Common myeloid progenitor, CD34-positive (primary cell): Measurements from ENCODE around the gene MIA2. TPM values are rescaled to one million over a fixed set of nuclear protein-coding genes. Genes with fewer than 3 reads are reported as not detected.
"Not testable (repeated sequence)": the region's sequence is repeated elsewhere in the genome, so short reads cannot be mapped to it uniquely, and the experiment has no call there.

Source experiments
- CTCF ChIA-PET: fragments of 350-600 bp; sonication (Branson Sonifier 250); formaldehyde crosslinking; loops from one replicate; lab custom pipeline; 2021; ENCODE audit warnings: antibody characterized with exemption; lab: Charles Lee
- POLR2A ChIA-PET: fragments of 350-600 bp; sonication (Branson Sonifier 250); formaldehyde crosslinking; loops from one replicate; lab custom pipeline; 2021; ENCODE audit warnings: antibody characterized with exemption; lab: Charles Lee
- DNase-seq, 3 donors: peaks; one replicate each; pipeline versions ENCODE4 v3.0.0 to v3.0.0-alpha.2; 2013
- H3K27ac ChIP-seq, 2 experiments: 1 replicate in 1 of 2; 2 replicates in 1 of 2; pipeline ENCODE4 v1.7.0; 2013; ENCODE audit warnings: inconsistent platforms in 2 of 2, low read length in 2 of 2, mild to moderate bottlenecking in 2 of 2, low read depth in 1 of 2, moderate library complexity in 1 of 2; ENCODE audit not compliant: severe bottlenecking in 2 of 2, insufficient read depth in 1 of 2, poor library complexity in 1 of 2
- H3K27me3 ChIP-seq, 5 experiments: replicated peaks in 2 of 5; 1 replicate in 3 of 5; 2 replicates in 2 of 5; pipeline versions ENCODE4 v1.6.1 to v1.7.0; 2013; ENCODE audit warnings: low read length in 4 of 5, mild to moderate bottlenecking in 2 of 5, moderate library complexity in 2 of 5, inconsistent platforms in 1 of 5; ENCODE audit not compliant: insufficient read depth in 5 of 5, control insufficient read depth in 4 of 5
- H3K36me3 ChIP-seq, 4 experiments: 1 replicate in 2 of 4; 2 replicates in 2 of 4; pipeline versions ENCODE4 v1.6.1 to v1.7.0; 2013; ENCODE audit warnings: low read length in 3 of 4, control low read depth in 1 of 4, mild to moderate bottlenecking in 1 of 4; ENCODE audit not compliant: control insufficient read depth in 4 of 4, insufficient read depth in 4 of 4
- H3K4me1 ChIP-seq, 4 experiments: 1 replicate in 3 of 4; 2 replicates in 1 of 4; pipeline versions ENCODE4 v1.6.1 to v1.7.1; 2013; ENCODE audit warnings: low read length in 3 of 4, mild to moderate bottlenecking in 3 of 4, control low read depth in 1 of 4, inconsistent platforms in 1 of 4, moderate library complexity in 1 of 4; ENCODE audit not compliant: control insufficient read depth in 4 of 4, insufficient read depth in 4 of 4; ENCODE audit errors: control extremely low read depth in 1 of 4
- H3K4me3 ChIP-seq, 7 experiments: 1 replicate in 4 of 7; 2 replicates in 3 of 7; pipeline versions ENCODE4 v1.5.1 to v1.7.0; 2013; ENCODE audit warnings: mild to moderate bottlenecking in 7 of 7, low read length in 6 of 7, moderate library complexity in 6 of 7, inconsistent platforms in 2 of 7, low read depth in 2 of 7, control low read depth in 1 of 7; ENCODE audit not compliant: insufficient read depth in 4 of 7, control insufficient read depth in 1 of 7; ENCODE audit errors: extremely low read depth in 1 of 7
- H3K9me3 ChIP-seq, 5 experiments: 1 replicate in 4 of 5; 2 replicates in 1 of 5; pipeline versions ENCODE4 v1.6.1 to v1.7.1; 2013; ENCODE audit warnings: low read length in 4 of 5, mild to moderate bottlenecking in 2 of 5, inconsistent platforms in 1 of 5, low read depth in 1 of 5, moderate library complexity in 1 of 5; ENCODE audit not compliant: control insufficient read depth in 4 of 5, insufficient read depth in 2 of 5; ENCODE audit errors: control extremely low read depth in 1 of 5
- WGBS: methylation state at CpG from one replicate; pipeline ENCODE4 v1.1.5; 2013; ENCODE audit not compliant: insufficient coverage; 5-methylcytosine and 5-hydroxymethylcytosine counted together
- polyA plus RNA-seq: library from polyadenylated mRNA; unstranded; fragments of 120-200 nt; gene quantifications from one replicate; pipeline ENCODE4 v1.2.1, GENCODE V29; 2013

MIA2 gene
- polyA plus RNA-seq = 35.9 TPM

- ChIA-PET CTCF (no interaction called here), POLR2A (no interaction called here)
- 97% methylated on average over 4 of the region's 7 CpGs for WGBS
- H3K36me3 ChIP-seq = no peaks in the 10 kb centered on the region
- peak within 1 kb of the TSS in 2 of 7 experiments; percentile 19 to 34 for H3K4me3 ChIP-seq
- H3K4me1 ChIP-seq = peaks cover 0 to 22% (median 12%) of the 10 kb centered on the region in 4 experiments
- no peaks in the 10 kb centered on the region for H3K27me3 ChIP-seq
- DNase-seq = no peak
- H3K9me3 ChIP-seq = no peaks in the 10 kb centered on the region
- H3K27ac ChIP-seq = peak within 1 kb of the TSS in 1 of 2 experiments; percentile 54
Measured at GRCh38 chr14:39233680-39234326, at the start of gene MIA2. MIA2 (plus strand) TSS chr14:39233915; CDS start chr14:39234115, 200 bp downstream.

DNA sequence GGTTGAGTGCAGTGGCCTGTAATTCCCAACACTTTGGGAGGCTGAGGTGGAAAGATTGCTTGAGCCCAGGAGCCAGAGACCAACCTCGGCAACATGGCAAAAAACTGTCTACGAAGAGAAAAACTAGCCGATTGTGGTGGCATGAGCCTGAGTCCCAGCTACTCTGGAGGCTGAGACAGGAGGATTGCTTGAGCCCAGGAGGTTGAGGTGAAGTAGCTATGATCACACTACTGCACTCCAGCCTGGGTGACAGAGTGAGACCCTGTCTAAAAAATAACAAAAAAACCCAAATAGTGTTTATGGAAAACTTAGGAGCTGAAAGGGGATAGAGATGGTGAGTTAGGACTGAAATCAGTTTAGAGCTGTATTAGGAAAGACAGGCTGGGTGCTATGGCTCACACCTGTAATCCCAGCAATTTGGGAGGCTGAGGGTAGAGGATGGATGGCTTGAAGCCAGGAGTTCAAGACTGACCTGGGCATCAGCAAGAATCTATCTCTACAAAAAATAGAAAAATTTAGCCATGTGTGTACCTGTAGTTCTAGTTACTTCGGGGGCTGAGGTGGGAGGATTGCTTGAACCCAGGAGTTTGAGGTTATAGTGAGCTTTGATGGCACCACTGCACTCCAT is 49.0 kb upstream of the MIA2 start:
- Histone ChIP-seq H3K4me1 (no peaks in the 10 kb centered on the region), H3K4me3 (no peak overlapping the region), H3K9me3 (no peaks in the 10 kb centered on the region), H3K27me3 (no peaks in the 10 kb centered on the region), H3K27ac (no peak overlapping the region), H3K36me3 (peaks cover 10 to 52% (median 32%) of the 10 kb centered on the region in 4 experiments)
- WGBS = 98% methylated on average over 4 of the region's 4 CpGs
- ChIA-PET CTCF (interaction anchor here (0.7 to 1.5 kb wide), 3 partner anchors 15 to 18 kb away, joined by 3 to 4 read pairs (median 3); partner anchors contain the start of gene TRAPPC6B), POLR2A (interaction anchor here (1.5 kb wide), 1 partner anchor 10 kb away, joined by 6 read pairs; the partner anchor contains the start of gene PNN)
- peak in 1 of 3 donors; percentile 15 for DNase-seq

DNA sequence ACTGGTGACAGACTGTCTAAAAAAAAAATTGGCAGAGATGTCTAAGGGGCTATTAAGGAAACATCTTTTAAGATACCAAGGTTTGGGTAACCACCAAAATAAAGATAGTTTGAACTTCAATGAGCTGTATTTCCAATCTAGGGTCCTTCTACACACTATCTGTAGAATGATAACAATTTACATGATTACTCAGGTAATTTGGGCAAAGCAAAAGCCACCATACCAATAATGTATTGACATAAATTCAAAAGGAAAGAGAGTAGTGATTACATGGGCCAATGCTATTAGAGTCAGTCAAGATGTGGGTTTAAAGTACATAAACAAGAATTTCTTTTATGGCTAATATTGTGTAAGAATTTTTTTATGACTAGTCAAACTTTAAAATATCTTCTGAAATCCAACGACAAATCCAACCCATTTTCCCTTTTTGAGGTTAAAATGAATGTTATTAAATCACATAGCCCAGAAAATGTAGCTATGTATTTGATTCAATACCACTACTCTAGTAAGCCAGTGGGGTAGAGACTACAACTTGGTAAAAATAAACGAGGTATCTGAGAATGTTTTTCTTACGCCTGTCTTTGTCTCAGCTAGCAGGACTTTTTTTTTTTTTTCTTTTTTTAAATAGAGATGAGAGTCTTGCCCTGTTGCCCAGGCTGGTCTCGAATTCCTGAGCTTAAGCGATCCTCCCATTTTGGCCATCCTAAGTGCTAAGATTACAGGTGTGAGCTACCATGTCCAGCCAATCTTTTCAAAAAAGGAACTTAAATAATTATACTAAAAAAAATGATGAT is 48.3 kb upstream of the MIA2 start:
- Histone ChIP-seq H3K4me1 (no peaks in the 10 kb centered on the region), H3K4me3 (no peak overlapping the region), H3K9me3 (no peaks in the 10 kb centered on the region), H3K27ac (no peak overlapping the region), H3K27me3 (no peaks in the 10 kb centered on the region), H3K36me3 (peaks cover 8 to 45% (median 29%) of the 10 kb centered on the region in 4 experiments)
- ChIA-PET POLR2A (interaction anchor here (0.6 to 1.5 kb wide), 2 partner anchors 10 to 18 kb away, joined by 3 to 6 read pairs; partner anchors contain the start of gene PNN), CTCF (interaction anchor here (0.6 to 1.5 kb wide), 4 partner anchors 10 to 34 kb away, joined by 3 to 4 read pairs (median 3); partner anchors contain the start of genes PNN and TRAPPC6B)
- no CpG with 5 or more reads among the region's 5 CpGs for WGBS
- peak in 1 of 3 donors; percentile 19 for DNase-seq

DNA sequence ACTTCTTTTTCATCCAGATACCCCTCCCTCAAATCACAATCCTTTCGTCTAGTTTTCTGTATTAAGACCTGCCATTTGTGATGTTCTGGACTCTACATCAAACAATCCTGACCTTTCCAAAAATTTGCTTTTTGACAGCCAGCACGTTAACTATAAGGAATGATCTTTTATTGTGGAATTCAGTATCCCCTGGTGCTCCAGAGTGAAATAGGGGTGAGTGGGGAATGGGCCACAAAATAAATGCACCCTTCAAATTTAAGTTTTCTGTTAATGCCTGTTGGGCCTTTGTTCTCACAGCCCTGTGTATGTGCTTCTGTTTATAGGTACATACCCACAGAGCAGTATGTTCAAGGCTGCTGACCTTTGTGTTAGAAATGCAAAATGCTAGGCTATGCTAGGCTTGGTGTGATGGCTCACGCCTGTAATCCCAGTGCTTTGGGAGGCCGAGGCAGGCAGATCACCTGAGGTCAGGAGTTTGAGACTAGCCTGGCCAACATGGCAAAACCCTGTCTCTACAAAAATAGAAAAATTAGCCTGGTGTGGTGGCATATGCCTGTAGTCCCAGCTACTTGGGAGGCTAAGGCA is 46.7 kb upstream of the MIA2 start:
- H3K27me3 ChIP-seq = no peaks in the 10 kb centered on the region
- no CpG with 5 or more reads among the region's 4 CpGs for WGBS
- H3K27ac ChIP-seq = no peak overlapping the region
- ChIA-PET CTCF (no interaction called here), POLR2A (interaction anchor here (0.6 kb wide), 1 partner anchor 26 kb away, joined by 3 read pairs; no protein-coding TSS in a partner anchor)
- DNase-seq = no peak
- H3K4me1 ChIP-seq = no peaks in the 10 kb centered on the region
- no peaks in the 10 kb centered on the region for H3K9me3 ChIP-seq
- peaks cover 8 to 30% (median 18%) of the 10 kb centered on the region in 4 experiments for H3K36me3 ChIP-seq
- no peak overlapping the region for H3K4me3 ChIP-seq

DNA sequence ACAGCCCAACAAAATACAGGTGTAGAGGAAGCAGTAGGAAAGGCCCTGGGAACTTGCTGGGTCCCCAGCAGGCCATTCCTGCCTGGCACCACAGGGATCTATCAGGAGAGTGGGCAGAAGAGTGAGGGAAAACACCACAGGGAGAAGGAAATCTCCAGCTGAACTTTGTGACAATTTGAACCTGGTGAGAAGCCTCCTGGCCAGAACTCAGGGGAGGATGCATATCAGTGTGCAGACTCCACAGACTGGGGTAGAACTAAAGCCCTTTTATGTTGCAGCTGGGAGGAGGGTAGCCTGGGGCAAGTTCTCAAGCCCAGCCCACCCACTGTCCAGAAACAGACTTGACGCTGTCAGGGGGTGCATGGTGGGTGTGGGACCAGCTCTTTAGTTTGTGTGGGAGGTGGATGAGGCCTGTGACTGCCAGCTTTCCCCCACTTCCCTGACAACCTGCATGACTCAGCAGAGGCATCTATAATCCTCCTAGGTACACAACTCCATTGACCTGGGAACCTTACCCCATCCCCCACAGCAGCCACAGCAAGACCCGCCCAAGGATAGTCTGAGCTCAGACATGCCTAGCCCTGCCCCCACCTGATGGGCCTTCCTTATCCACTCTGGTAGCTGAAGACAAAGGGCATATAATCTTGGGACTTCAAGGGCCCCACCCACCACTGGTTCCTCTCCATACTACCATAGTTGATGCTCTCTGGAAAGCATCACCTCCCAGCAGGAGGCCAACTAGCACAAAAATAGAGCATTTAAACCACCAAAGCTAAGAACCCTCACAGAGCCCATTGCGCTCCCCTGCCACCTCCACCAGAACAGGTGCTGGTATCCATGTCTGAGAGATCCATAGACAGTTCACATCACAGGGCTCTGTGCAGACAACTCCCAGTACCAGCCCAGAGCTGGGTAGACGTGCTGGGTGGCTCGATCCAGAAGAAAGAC is 29.8 kb upstream of the MIA2 start:
- H3K4me3 ChIP-seq = no peak overlapping the region
- no peak overlapping the region for H3K27ac ChIP-seq
- 100% methylated on average over 4 of the region's 5 CpGs for WGBS
- no peak for DNase-seq
- no peaks in the 10 kb centered on the region for H3K27me3 ChIP-seq
- peaks cover 0 to 2% (median 0%) of the 10 kb centered on the region in 4 experiments for H3K4me1 ChIP-seq
- no peaks in the 10 kb centered on the region for H3K9me3 ChIP-seq
- no peaks in the 10 kb centered on the region for H3K36me3 ChIP-seq
- ChIA-PET CTCF (no interaction called here), POLR2A (interaction anchor here (0.6 kb wide), 1 partner anchor 18 kb away, joined by 3 read pairs; no protein-coding TSS in a partner anchor)

- H3K27me3 ChIP-seq, CTCF ChIA-PET, H3K4me1 ChIP-seq, DNase-seq, H3K4me3 ChIP-seq, POLR2A ChIA-PET, H3K9me3 ChIP-seq, H3K36me3 ChIP-seq, H3K27ac ChIP-seq: not testable (repeated sequence)
- 100% methylated on average over 1 of the region's 2 CpGs for WGBS
Measured at GRCh38 chr14:39207430-39207829, 26.3 kb upstream of the MIA2 start.
